Stimulated activated CD4-positive, alpha-beta T cell treated with anti-CD3 and anti-CD28 coated beads, Interleukin-15, amount 100 ng/mL, for 1 hour (primary cell): Measurements from ENCODE around the gene TRAPPC12.
"Not testable (repeated sequence)": the region's sequence is repeated elsewhere in the genome, so short reads cannot be mapped to it uniquely, and the experiment has no call there.

Experiments used
- DNase-seq, 2 donors: peaks; one replicate each; pipeline ENCODE4 v3.0.0-alpha.2; 2020; ENCODE audit warnings: low read depth in 1 of 2, low spot score in 1 of 2

Gene TRAPPC12

GRCh38 chr2:3498783-3499394 lies 119.4 kb downstream of the TRAPPC12 start:
- no peak for DNase-seq

- DNase-seq: no peak
Observed at GRCh38 chr2:3500326-3500899, 120.9 kb downstream of the TRAPPC12 start.

GRCh38 chr2:3503046-3503445 lies 123.6 kb downstream of the TRAPPC12 start:
- no peak for DNase-seq

- DNase-seq: no peak
Observed at GRCh38 chr2:3503483-3503882, 124.0 kb downstream of the TRAPPC12 start.

- no peak for DNase-seq
Observed at GRCh38 chr2:3504741-3505140, 125.2 kb downstream of the TRAPPC12 start.

- no peak for DNase-seq
Observed at GRCh38 chr2:3505771-3506170, 126.3 kb downstream of the TRAPPC12 start.

- no peak for DNase-seq
Observed at GRCh38 chr2:3512086-3512485, 132.6 kb downstream of the TRAPPC12 start.

GRCh38 chr2:3513026-3513810 lies 133.7 kb downstream of the TRAPPC12 start:
- DNase-seq: no peak

- DNase-seq: not testable (repeated sequence)
Observed at GRCh38 chr2:3515438-3515837, 135.9 kb downstream of the TRAPPC12 start.

GRCh38 chr2:3516831-3517230 lies 137.3 kb downstream of the TRAPPC12 start:
- no peak for DNase-seq

GRCh38 chr2:3517948-3518495 lies 138.5 kb downstream of the TRAPPC12 start:
- no peak for DNase-seq

- DNase-seq: peak; percentile 98
Observed at GRCh38 chr2:3518496-3519254, 139.2 kb downstream of the TRAPPC12 start.

GRCh38 chr2:3519255-3520205 lies 140.0 kb downstream of the TRAPPC12 start, which contains the start of gene ADI1:
ADI1 (minus strand) TSS chr2:3519531; CDS start chr2:3519487, 44 bp downstream.
- peak; percentile 50 to 65 for DNase-seq

- DNase-seq: no peak
Observed at GRCh38 chr2:3520591-3520990, 141.1 kb downstream of the TRAPPC12 start.

- no peak for DNase-seq
Observed at GRCh38 chr2:3522961-3523421, 143.5 kb downstream of the TRAPPC12 start.

GRCh38 chr2:3523551-3524041 lies 144.1 kb downstream of the TRAPPC12 start:
- no peak for DNase-seq

- DNase-seq: no peak
Observed at GRCh38 chr2:3526871-3527270, 147.4 kb downstream of the TRAPPC12 start.

GRCh38 chr2:3527886-3528785 lies 148.6 kb downstream of the TRAPPC12 start:
- DNase-seq: no peak
